Stimulated activated CD8-positive, alpha-beta memory T cell treated with anti-CD3 and anti-CD28 coated beads, Interleukin-4, amount 100 ng/mL, for 48 hours (primary cell): Measurements from ENCODE around the gene HSD17B7.
A peak's percentile ranks its signal among the peaks of the same experiment; 100 is the strongest.
"Not testable (repeated sequence)": the region's sequence is repeated elsewhere in the genome, so short reads cannot be mapped to it uniquely, and the experiment has no call there.

Experiments used
- DNase-seq: peaks from one replicate; pipeline ENCODE4 v3.0.0-alpha.2; 2020

The HSD17B7 gene

GRCh38 chr1:162812357-162812756, 21.9 kb downstream of the HSD17B7 start:
- DNase-seq = not testable (repeated sequence)

- DNase-seq = not testable (repeated sequence)
These were observed 27.6 kb downstream of the HSD17B7 start for GRCh38 chr1:162818136-162818535.

- DNase-seq = not testable (repeated sequence)
These were observed 28.2 kb downstream of the HSD17B7 start for GRCh38 chr1:162818666-162819065.

- DNase-seq = peak; percentile 24
These were observed 32.1 kb downstream of the HSD17B7 start for GRCh38 chr1:162822391-162823200.

- DNase-seq = no peak
These were observed 32.7 kb downstream of the HSD17B7 start for GRCh38 chr1:162823231-162823630.

GRCh38 chr1:162823771-162824525, 33.4 kb downstream of the HSD17B7 start:
- DNase-seq = no peak

GRCh38 chr1:162829268-162829667, 38.8 kb downstream of the HSD17B7 start:
- no peak for DNase-seq

GRCh38 chr1:162832470-162832869, 42.0 kb downstream of the HSD17B7 start:
- no peak for DNase-seq

- DNase-seq = no peak
These were observed 44.8 kb downstream of the HSD17B7 start for GRCh38 chr1:162835157-162835899.

GRCh38 chr1:162838863-162839262, 48.4 kb downstream of the HSD17B7 start:
- no peak for DNase-seq

GRCh38 chr1:162840250-162840839, 49.8 kb downstream of the HSD17B7 start:
- no peak for DNase-seq

- no peak for DNase-seq
These were observed 53.7 kb downstream of the HSD17B7 start for GRCh38 chr1:162844153-162844552.

- no peak for DNase-seq
These were observed 56.0 kb downstream of the HSD17B7 start for GRCh38 chr1:162846256-162847212.

GRCh38 chr1:162847839-162848453, 57.4 kb downstream of the HSD17B7 start:
- DNase-seq = peak; percentile 93

- DNase-seq = no peak
These were observed 59.2 kb downstream of the HSD17B7 start for GRCh38 chr1:162849711-162850110.

GRCh38 chr1:162851341-162851740, 60.8 kb downstream of the HSD17B7 start:
- DNase-seq = no peak

GRCh38 chr1:162854245-162854882, 63.9 kb downstream of the HSD17B7 start:
- peak; percentile 58 for DNase-seq

- DNase-seq = no peak
These were observed 65.1 kb downstream of the HSD17B7 start for GRCh38 chr1:162855461-162856150.

GRCh38 chr1:162856260-162856659, 65.8 kb downstream of the HSD17B7 start:
- DNase-seq = no peak

GRCh38 chr1:162857850-162858249, 67.3 kb downstream of the HSD17B7 start:
- DNase-seq = no peak
